ENCODE measurements around the gene EHBP1L1.
A peak's percentile ranks its signal among the peaks of the same experiment; 100 is the strongest.

EHBP1L1 gene

GRCh38 chr11:65576867-65577755 is 1.3 kb downstream of the EHBP1L1 start:
- DNase-seq (ENCODE audit: low spot score) (peak; percentile 84), FAIRE-seq (peak; percentile 83)

DNA sequence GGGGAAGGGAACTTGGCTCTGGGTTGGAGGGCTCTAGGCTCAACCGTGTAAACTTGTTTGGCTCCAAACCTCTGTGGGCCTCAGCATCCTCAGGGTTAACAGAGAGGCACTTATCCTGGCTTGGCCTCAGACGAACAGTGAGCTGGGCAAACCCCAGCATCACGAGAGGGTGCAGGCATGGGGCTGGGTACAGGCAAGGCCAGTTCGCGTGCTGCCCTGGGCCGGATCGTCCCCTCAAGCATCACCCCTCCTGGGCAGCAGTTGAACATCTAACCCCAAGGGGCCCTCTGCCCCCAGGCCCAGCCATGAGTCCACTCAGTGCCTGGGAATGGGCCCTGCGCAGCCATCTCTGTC is 1.9 kb downstream of the EHBP1L1 start:
- DNase-seq (ENCODE audit: low spot score) = no peak
- no peak for FAIRE-seq

DNA sequence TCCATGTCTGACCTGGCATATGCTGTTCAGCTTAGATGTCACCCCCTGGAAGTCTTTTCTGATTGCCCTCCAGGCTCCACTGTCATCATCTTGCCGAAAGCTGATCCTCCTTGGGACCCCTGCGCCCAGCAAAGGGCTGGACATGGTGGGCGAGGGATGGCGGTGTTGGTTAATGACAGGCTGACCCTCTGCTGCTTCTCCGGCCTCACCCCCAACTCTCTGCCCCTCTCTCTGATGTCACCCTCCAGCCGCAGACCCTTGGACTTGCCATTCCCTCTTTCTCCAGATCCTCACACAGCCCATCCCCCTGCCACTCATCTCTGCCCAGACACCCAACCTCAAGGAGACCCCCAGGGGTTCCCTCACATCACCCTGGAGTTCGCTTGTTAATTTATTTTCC is 2.3 kb downstream of the EHBP1L1 start:
- no peak for FAIRE-seq
- DNase-seq (ENCODE audit: low spot score) = no peak

DNA sequence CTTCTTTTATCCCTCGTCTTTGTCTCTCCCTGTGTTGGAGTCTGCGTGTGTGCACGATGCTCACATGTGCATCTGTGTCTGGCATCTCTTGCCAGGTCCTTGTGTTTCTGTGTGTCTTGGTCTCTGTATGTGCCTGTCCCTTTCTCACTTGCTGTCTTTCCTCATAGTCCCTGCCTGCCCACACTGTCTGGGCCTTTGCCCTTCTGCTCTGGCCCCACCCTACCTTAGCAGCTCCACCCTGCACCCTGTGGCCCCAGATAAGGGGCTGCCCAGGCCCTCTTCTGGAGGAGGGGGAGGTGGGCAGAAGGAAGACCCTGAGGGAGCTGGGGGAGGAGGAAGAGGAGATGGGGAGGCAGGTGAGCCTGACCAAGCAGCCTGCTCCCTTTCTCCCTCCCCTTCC is 2.8 kb downstream of the EHBP1L1 start:
- FAIRE-seq (no peak), DNase-seq (ENCODE audit: low spot score) (no peak)

- no peak for FAIRE-seq
These were observed 3.4 kb downstream of the EHBP1L1 start for GRCh38 chr11:65579291-65579690.

GRCh38 chr11:65580031-65580692 is 4.3 kb downstream of the EHBP1L1 start:
- DNase-seq (ENCODE audit: low spot score) (no peak), FAIRE-seq (no peak)

More at GRCh38 chr11:65579291-65579690, 3.4 kb downstream of the EHBP1L1 start:
- no peak for DNase-seq (ENCODE audit: low spot score)

DNA sequence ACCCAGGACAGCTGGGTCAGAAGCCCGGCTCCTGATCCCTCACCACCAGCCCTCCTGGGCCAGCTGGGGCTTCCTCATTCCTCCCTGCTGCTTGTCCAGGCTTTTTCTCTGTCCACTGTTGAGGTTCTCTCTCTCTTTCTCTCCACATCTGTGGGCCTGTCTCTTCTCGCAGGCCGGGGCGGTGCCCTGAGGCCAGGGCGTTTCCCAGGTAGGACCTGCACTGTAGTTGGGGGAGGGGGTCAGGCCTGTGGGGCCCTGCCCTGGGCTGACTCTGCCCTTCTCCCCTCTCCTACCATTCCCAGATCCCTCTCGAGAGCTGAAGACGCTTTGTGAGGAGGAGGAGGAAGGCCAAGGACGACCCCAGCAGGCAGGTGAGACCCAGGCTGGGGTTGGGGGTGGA is 4.9 kb downstream of the EHBP1L1 start:
- FAIRE-seq (no peak), DNase-seq (ENCODE audit: low spot score) (no peak)

GRCh38 chr11:65581928-65582327 is 6.1 kb downstream of the EHBP1L1 start:
- FAIRE-seq (no peak), DNase-seq (ENCODE audit: low spot score) (no peak)

GRCh38 chr11:65583589-65583988 is 7.7 kb downstream of the EHBP1L1 start:
- DNase-seq (ENCODE audit: low spot score) (no peak), FAIRE-seq (no peak)

DNA sequence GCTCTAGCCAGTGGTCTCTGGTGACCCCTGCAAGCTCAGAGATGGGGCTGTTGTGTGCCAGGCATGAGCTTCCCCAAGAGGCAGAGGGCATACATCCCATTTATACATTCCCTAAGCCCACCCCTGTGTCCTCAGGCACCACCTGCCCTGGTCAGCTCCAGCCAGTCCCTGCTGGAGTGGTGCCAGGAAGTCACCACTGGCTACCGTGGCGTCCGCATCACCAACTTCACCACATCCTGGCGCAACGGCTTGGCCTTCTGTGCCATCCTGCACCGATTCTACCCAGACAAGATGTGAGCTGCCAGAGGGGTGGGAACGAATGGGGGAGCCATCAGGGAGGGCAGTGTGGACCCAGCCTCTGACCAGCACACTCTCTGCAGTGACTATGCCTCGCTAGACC is 8.3 kb downstream of the EHBP1L1 start:
- FAIRE-seq (no peak), DNase-seq (ENCODE audit: low spot score) (no peak)

GRCh38 chr11:65584723-65585171 is 8.9 kb downstream of the EHBP1L1 start:
- DNase-seq (ENCODE audit: low spot score) = no peak
- FAIRE-seq = no peak

DNA sequence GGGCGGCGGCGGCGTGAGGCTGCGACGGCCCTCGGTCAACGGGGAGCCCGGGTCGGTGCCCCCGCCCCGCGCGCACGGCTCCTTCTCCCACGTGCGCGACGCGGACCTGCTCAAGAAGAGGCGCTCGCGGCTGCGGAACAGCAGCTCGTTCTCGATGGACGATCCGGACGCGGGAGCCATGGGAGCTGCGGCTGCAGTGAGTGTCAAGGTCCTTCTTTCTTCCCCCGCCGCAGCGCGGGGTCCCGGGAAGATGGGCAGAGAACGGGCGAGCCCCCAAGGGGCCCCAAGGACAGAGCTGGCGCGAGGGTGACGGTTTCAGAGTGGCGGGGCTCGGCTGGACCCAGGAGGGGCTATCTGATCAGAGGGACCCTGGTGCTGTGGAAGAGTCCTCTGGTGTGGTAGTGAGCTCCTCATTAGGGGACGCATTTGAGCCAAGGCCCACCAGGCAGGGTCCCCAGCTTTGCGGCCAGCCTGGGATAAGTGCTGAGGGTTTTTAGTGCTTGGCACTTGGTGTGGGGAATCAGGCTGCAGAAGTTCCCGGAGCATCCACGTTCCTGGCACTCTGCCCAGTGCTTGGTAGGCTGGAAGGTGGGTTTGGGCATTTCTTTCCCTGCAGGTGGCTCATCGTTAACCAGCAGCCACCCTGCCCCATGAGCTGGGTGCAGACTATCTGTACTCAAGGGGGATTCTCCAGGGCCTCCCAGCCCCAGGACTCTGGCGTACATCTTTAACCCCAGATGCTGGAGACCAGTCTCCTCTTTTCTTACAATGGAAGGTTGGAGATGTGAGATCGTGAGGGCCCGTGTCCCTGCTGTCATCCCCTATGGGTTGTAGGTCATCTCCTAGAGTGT is 9.8 kb downstream of the EHBP1L1 start:
- no peak for FAIRE-seq
- DNase-seq (ENCODE audit: low spot score) = no peak

GRCh38 chr11:65586247-65586630 is 10.4 kb downstream of the EHBP1L1 start:
- FAIRE-seq (no peak), DNase-seq (ENCODE audit: low spot score) (no peak)

DNA sequence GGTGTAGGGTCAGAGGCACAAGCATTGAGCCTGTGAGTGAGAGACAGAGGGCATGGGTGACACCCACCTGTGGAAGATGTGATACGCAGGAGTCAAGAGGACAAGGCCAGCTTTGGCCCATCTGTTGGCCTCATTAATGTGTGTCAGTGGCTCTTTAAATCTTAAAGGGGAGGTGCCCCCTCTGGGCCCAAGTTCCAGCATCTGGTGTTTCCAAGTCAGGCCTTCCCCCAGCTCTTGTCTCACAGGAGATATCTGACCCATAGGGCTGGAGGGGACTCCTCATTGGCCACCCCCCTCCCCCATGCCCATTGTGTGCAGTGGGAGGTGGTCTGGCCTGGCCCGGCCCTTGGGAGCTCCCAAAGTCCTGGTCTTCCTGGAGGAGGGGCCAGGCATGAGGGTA is 10.8 kb downstream of the EHBP1L1 start:
- no peak for DNase-seq (ENCODE audit: low spot score)
- no peak for FAIRE-seq

- FAIRE-seq = no peak
- DNase-seq (ENCODE audit: low spot score) = no peak
These were observed 12.6 kb downstream of the EHBP1L1 start for GRCh38 chr11:65588199-65589054.

DNA sequence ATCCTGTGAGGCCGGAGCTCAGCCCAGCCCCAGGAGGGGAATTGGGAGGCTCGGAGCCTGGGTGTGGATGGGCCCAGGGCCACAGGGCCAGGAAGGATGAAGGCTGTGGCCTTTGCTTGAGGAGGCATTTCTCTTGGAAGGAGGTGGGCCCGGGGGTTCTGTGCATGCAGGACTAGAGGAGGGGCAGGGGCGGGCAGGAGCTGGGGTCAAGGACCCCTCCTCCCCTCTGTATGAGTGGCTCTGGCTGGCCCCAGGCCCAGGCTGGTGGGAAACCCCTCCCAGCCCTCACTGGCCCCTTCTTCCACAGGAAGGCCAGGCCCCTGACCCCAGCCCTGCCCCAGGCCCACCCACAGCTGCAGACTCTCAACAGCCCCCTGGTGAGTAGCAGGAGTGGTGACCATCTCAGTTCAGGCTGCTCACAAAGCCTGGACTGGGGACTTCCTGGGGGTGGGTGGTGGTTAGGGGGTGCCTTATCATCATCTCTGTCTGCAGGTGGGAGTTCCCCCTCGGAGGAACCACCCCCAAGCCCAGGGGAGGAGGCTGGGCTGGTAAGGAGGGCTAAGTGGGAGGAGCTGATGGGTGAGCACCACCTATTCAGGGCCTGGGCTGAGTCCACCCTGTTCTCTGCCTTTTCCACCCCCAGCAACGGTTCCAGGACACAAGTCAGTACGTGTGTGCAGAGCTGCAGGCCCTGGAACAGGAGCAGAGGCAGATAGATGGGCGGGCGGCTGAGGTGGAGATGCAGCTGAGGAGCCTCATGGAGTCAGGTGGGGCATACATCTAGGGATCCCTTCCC is 13.8 kb downstream of the EHBP1L1 start:
- no peak for FAIRE-seq
- no peak for DNase-seq (ENCODE audit: low spot score)

GRCh38 chr11:65590240-65590738 is 14.4 kb downstream of the EHBP1L1 start:
- DNase-seq (ENCODE audit: low spot score) (no peak), FAIRE-seq (no peak)

DNA sequence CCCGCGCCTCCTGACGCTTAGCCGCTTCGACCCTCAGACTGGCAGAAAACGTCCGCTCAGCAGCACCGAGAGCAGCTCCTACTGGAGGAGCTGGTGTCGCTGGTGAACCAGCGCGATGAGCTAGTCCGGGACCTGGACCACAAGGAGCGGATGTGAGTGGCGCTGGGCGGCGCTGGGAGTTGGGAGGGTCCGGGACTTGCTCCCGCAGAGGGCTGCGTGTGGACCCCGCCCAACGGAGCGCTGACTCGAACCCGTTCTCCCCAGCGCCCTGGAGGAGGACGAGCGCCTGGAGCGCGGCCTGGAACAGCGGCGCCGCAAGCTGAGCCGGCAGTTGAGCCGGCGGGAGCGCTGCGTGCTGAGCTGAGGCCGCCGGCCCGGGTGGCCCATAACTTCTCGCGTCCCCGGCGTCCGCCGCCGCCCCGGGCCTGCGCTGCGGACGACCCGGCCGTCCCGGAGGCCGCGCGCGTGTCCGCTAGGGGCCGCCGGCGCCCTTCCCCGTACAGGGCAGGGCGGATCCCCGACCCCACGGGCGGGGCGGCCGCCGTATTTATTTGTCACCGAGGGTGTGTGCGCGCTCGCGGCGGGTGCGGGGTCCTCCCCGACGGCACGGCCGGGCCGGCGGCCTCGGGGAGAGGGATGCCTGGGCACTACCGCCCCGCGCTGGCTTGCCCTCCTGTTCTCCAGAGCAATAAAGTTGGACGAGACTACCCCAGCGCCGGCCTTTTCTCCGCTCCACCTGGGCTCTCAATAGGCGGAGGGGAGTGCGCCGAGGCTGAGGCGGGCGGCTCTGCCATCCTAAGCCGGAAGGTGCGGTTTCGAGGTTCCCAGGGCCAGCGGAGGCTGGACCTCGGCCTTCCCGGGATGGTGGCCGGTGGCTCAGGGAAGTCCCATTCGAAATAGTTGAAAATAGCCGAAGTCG is 16.3 kb downstream of the EHBP1L1 start:
- FAIRE-seq (no peak), DNase-seq (ENCODE audit: low spot score) (no peak)

All from RCC 7860 (cell line).